HG02943 (cell line): Measurements from ENCODE around the gene MACROD2.

Source experiments
- ATAC-seq: cut with Tn5 transposase; IDR thresholded peaks from one replicate; pipeline ENCODE4 v1.9.1; 2021; ENCODE audit warnings: mild to moderate bottlenecking, low read depth, moderate library complexity; ENCODE audit not compliant: unreplicated experiment

MACROD2 gene

GRCh38 chr20:15603978-15604805 is 1608.9 kb downstream of the MACROD2 start:
- ATAC-seq, result no peak

- no peak for ATAC-seq
Measured at GRCh38 chr20:15609921-15610320, 1614.6 kb downstream of the MACROD2 start.

- no peak for ATAC-seq
Measured at GRCh38 chr20:15610787-15611186, 1615.5 kb downstream of the MACROD2 start.

GRCh38 chr20:15611541-15611940 is 1616.2 kb downstream of the MACROD2 start:
- ATAC-seq, result no peak

- no peak for ATAC-seq
Measured at GRCh38 chr20:15612198-15612597, 1616.9 kb downstream of the MACROD2 start.

- ATAC-seq, result no peak
Measured at GRCh38 chr20:15612769-15613168, 1617.5 kb downstream of the MACROD2 start.

GRCh38 chr20:15613530-15613929 is 1618.2 kb downstream of the MACROD2 start:
- ATAC-seq, result no peak

GRCh38 chr20:15616626-15617025 is 1621.3 kb downstream of the MACROD2 start:
- ATAC-seq, result no peak

- no peak for ATAC-seq
Measured at GRCh38 chr20:15618110-15618509, 1622.8 kb downstream of the MACROD2 start.

GRCh38 chr20:15618912-15619311 is 1623.6 kb downstream of the MACROD2 start:
- no peak for ATAC-seq

- no peak for ATAC-seq
Measured at GRCh38 chr20:15619341-15619740, 1624.0 kb downstream of the MACROD2 start.

GRCh38 chr20:15619816-15620215 is 1624.5 kb downstream of the MACROD2 start:
- no peak for ATAC-seq

GRCh38 chr20:15622368-15622767 is 1627.1 kb downstream of the MACROD2 start:
- ATAC-seq, result no peak

- no peak for ATAC-seq
Measured at GRCh38 chr20:15623215-15623614, 1627.9 kb downstream of the MACROD2 start.

GRCh38 chr20:15625981-15626380 is 1630.7 kb downstream of the MACROD2 start:
- ATAC-seq, result no peak

GRCh38 chr20:15627089-15627488 is 1631.8 kb downstream of the MACROD2 start:
- no peak for ATAC-seq

- no peak for ATAC-seq
Measured at GRCh38 chr20:15627501-15627903, 1632.2 kb downstream of the MACROD2 start.

- ATAC-seq, result no peak
Measured at GRCh38 chr20:15628851-15629353, 1633.6 kb downstream of the MACROD2 start.

- ATAC-seq, result no peak
Measured at GRCh38 chr20:15630360-15630759, 1635.0 kb downstream of the MACROD2 start.

- no peak for ATAC-seq
Measured at GRCh38 chr20:15632680-15633079, 1637.4 kb downstream of the MACROD2 start.

- ATAC-seq, result no peak
Measured at GRCh38 chr20:15634102-15634501, 1638.8 kb downstream of the MACROD2 start.

- ATAC-seq, result no peak
Measured at GRCh38 chr20:15637546-15637945, 1642.2 kb downstream of the MACROD2 start.
